BJ (cell line): ENCODE data around the gene RHOU. TPM values are rescaled to one million over a fixed set of nuclear protein-coding genes. Genes with fewer than 3 reads are reported as not detected.

Source experiments
- CTCF ChIA-PET: fragments of 350-600 bp; formaldehyde crosslinking; extraction: SDS; loops from one replicate; lab custom pipeline; 2021; ENCODE audit warnings: antibody characterized with exemption, inconsistent platforms; lab: Yijun Ruan, JAX
- POLR2A ChIA-PET: fragments of 300-600 bp; sonication (Branson Sonifier 250); formaldehyde crosslinking; extraction: SDS; loops from one replicate; lab custom pipeline; 2021; ENCODE audit warnings: antibody characterized with exemption; lab: Charles Lee
- DNase-seq: peaks from one replicate; pipeline ENCODE4 v3.0.0-alpha.2; 2011; ENCODE audit warnings: low read depth
- H3K27me3 ChIP-seq: 2 replicates; pipeline ENCODE4 v1.6.0; 2011; ENCODE audit warnings: low read length; ENCODE audit not compliant: control insufficient read depth, insufficient read depth
- H3K36me3 ChIP-seq: 2 replicates; pipeline ENCODE4 v1.5.1; 2011; ENCODE audit warnings: low read length; ENCODE audit not compliant: control insufficient read depth, insufficient read depth
- H3K4me3 ChIP-seq: 2 replicates; pipeline ENCODE4 v1.5.1; 2011; ENCODE audit warnings: low read depth, mild to moderate bottlenecking, control low read depth, low read length
- CTCF ChIP-seq: IDR thresholded peaks from 2 replicates; pipeline ENCODE4 v1.5.1; 2011; ENCODE audit warnings: low read depth, mild to moderate bottlenecking, control low read depth, inconsistent platforms, low read length, moderate library complexity; ENCODE audit not compliant: insufficient read depth
- polyA plus RNA-seq: library from polyadenylated mRNA; depleted of rRNA; stranded (reverse); fragments of >200 nt; gene quantifications from 2 replicates; pipeline ENCODE4 v1.2.3, GENCODE V29; 2011; rRNA removed

Gene RHOU
- polyA plus RNA-seq, 1 experiment, result 0.42 TPM

GRCh38 chr1:228794810-228795209 is 59.5 kb downstream of the RHOU start:
- CTCF ChIA-PET, result no interaction called here
- POLR2A ChIA-PET, result no interaction called here
- no peaks in the 10 kb centered on the region; the same call in 1 of the 2 replicates for H3K27me3 ChIP-seq

GRCh38 chr1:228795596-228795995 is 60.3 kb downstream of the RHOU start:
- ChIA-PET CTCF (no interaction called here), POLR2A (no interaction called here)
- Histone ChIP-seq H3K27me3 (no peaks in the 10 kb centered on the region; the same call in 1 of the 2 replicates), H3K4me3 (no peak overlapping the region), H3K36me3 (no peaks in the 10 kb centered on the region)
- DNase-seq, result no peak
- TF ChIP-seq CTCF, result no peak

More at GRCh38 chr1:228794810-228795209, 59.5 kb downstream of the RHOU start:
- DNase-seq, result no peak
- no peak for TF ChIP-seq CTCF
- no peak overlapping the region for H3K4me3 ChIP-seq
- H3K36me3 ChIP-seq, result no peaks in the 10 kb centered on the region

Other genes starting within 250 kb of the RHOU start
- 90.2 and 106 TPM in 2 replicates for gene RNF187, start 248.1 kb upstream of the RHOU start, polyA plus RNA-seq